NCI-H524 treated with DMSO at 0.1 percent for 48 hours (cell line): ENCODE measurements around the gene METTL3.
"Not testable (repeated sequence)": the region's sequence is repeated elsewhere in the genome, so short reads cannot be mapped to it uniquely, and the experiment has no call there.

Source experiments
- DNase-seq: peaks from one replicate; lab custom pipeline; 2025; lab: John Stamatoyannopoulos, UW

METTL3 gene

GRCh38 chr14:21510735-21511657 lies at the start of gene METTL3:
TSS of gene METTL3 (minus strand) at chr14:21511340. CDS start at chr14:21511223, 117 bp downstream.
- DNase-seq = peak; percentile 99

GRCh38 chr14:21558703-21559170 lies 47.6 kb upstream of the METTL3 start:
- no peak for DNase-seq

GRCh38 chr14:21557084-21557901 lies 46.2 kb upstream of the METTL3 start:
- DNase-seq = peak; percentile 67

- DNase-seq = no peak
Measured at GRCh38 chr14:21556378-21557083, 45.4 kb upstream of the METTL3 start.

GRCh38 chr14:21553266-21553665 lies 42.1 kb upstream of the METTL3 start:
- no peak for DNase-seq

- DNase-seq = not testable (repeated sequence)
Measured at GRCh38 chr14:21544588-21544987, 33.4 kb upstream of the METTL3 start.

GRCh38 chr14:21543963-21544362 lies 32.8 kb upstream of the METTL3 start:
- DNase-seq = no peak

- no peak for DNase-seq
Measured at GRCh38 chr14:21543521-21543960, 32.4 kb upstream of the METTL3 start.

GRCh38 chr14:21541413-21542074 lies 30.4 kb upstream of the METTL3 start:
- DNase-seq = no peak

- DNase-seq = no peak
Measured at GRCh38 chr14:21539189-21539940, 28.2 kb upstream of the METTL3 start.

- no peak for DNase-seq
Measured at GRCh38 chr14:21537090-21537424, 25.9 kb upstream of the METTL3 start.

GRCh38 chr14:21536418-21537089 lies 25.4 kb upstream of the METTL3 start:
- no peak for DNase-seq

GRCh38 chr14:21535545-21536417 lies 24.6 kb upstream of the METTL3 start:
- DNase-seq = no peak

GRCh38 chr14:21534576-21534975 lies 23.4 kb upstream of the METTL3 start:
- no peak for DNase-seq

- no peak for DNase-seq
Measured at GRCh38 chr14:21533294-21533693, 22.2 kb upstream of the METTL3 start.

- DNase-seq = no peak
Measured at GRCh38 chr14:21529515-21529914, 18.4 kb upstream of the METTL3 start.

GRCh38 chr14:21528381-21529348 lies 17.5 kb upstream of the METTL3 start:
- DNase-seq = no peak

- DNase-seq = no peak
Measured at GRCh38 chr14:21527318-21527679, 16.2 kb upstream of the METTL3 start.
